K562 (cell line): ENCODE data around the gene ZNF222. TPM values are rescaled to one million over a fixed set of nuclear protein-coding genes. Genes with fewer than 3 reads are reported as not detected.

Experiments
- DLX4 ChIP-seq: fragments of 250-450 bp; sonication (Bioruptor Pico); IDR thresholded peaks from 2 replicates; pipeline ENCODE4 v1.6.1; 2021; ENCODE audit warnings: mild to moderate bottlenecking
- JUN ChIP-seq, 2 experiments: sonication (generic) in 1 of 2; formaldehyde crosslinking in 1 of 2; IDR thresholded peaks; 2 replicates each; pipeline versions ENCODE4 v1.6.1 to v1.8.0; 2012 to 2022; ENCODE audit warnings: borderline replicate concordance in 2 of 2, mild to moderate bottlenecking in 2 of 2, improper control_type of control experiment in 1 of 2, low read depth in 1 of 2, low read length in 1 of 2, missing genetic modification reagents in 1 of 2
- MEF2D ChIP-seq: conservative IDR thresholded peaks from 2 replicates; pipeline ENCODE4 v1.6.1; 2016; ENCODE audit warnings: low read depth, missing genetic modification characterization, missing compliant biosample characterization
- MYBL2 ChIP-seq, 2 experiments: fragments of 450-650 bp in 1 of 2; sonication (generic) in 1 of 2; formaldehyde crosslinking in 1 of 2; IDR thresholded peaks; 2 replicates each; pipeline versions ENCODE4 v1.6.1 to v1.8.1; 2017 to 2022; ENCODE audit warnings: borderline replicate concordance in 1 of 2, inconsistent platforms in 1 of 2, low read depth in 1 of 2, mild to moderate bottlenecking in 1 of 2, missing genetic modification reagents in 1 of 2, moderate library complexity in 1 of 2
- MYC ChIP-seq, 2 experiments: fragments of 250-450 bp in 1 of 2; sonication (Bioruptor Pico) in 1 of 2; IDR thresholded peaks; 2 replicates each; pipeline versions ENCODE4 v1.5.1 to v1.6.1; 2012 to 2021; ENCODE audit warnings: low read depth in 2 of 2, borderline replicate concordance in 1 of 2, improper control_type of control experiment in 1 of 2, low read length in 1 of 2, mild to moderate bottlenecking in 1 of 2, moderate library complexity in 1 of 2
- NEUROD1 ChIP-seq: fragments of 150-350 bp; IDR thresholded peaks from 2 replicates; pipeline ENCODE4 v1.6.1; 2014; ENCODE audit warnings: borderline replicate concordance, low read length, low read depth; ENCODE audit not compliant: partially characterized antibody
- PHF20 ChIP-seq: fragments of 450-650 bp; IDR thresholded peaks from 2 replicates; pipeline ENCODE4 v1.6.1; 2018; ENCODE audit not compliant: partially characterized antibody
- POLR2A ChIP-seq: fragments of 450-650 bp; conservative IDR thresholded peaks from 2 replicates; pipeline ENCODE4 v1.6.1; 2016
- PPARD ChIP-seq: fragments of 250-450 bp; sonication (Bioruptor Pico); IDR thresholded peaks from 2 replicates; pipeline ENCODE4 v1.8.0; 2022; ENCODE audit warnings: inconsistent platforms, mild to moderate bottlenecking, moderate library complexity
- RBBP5 ChIP-seq: fragments of 200-600 bp; sonication (generic); IDR thresholded peaks from 2 replicates; pipeline ENCODE4 v1.6.1; 2012; ENCODE audit warnings: borderline replicate concordance, mild to moderate bottlenecking, low read length, control low read depth, inconsistent platforms; ENCODE audit not compliant: insufficient read depth, poor library complexity, severe bottlenecking
- RBM17 ChIP-seq: fragments of 200-400 bp; formaldehyde crosslinking; IDR thresholded peaks from 2 replicates; pipeline ENCODE4 v1.6.1; 2017; ENCODE audit warnings: low read depth, mild to moderate bottlenecking, low read length, borderline replicate concordance
- SNIP1 ChIP-seq: fragments of 450-650 bp; IDR thresholded peaks from 2 replicates; pipeline ENCODE4 v1.7.1; 2017; ENCODE audit warnings: low read depth, mild to moderate bottlenecking
- TARDBP ChIP-seq: fragments of 450-650 bp; IDR thresholded peaks from 2 replicates; pipeline ENCODE4 v1.6.1; 2016
- ZNF175 ChIP-seq: fragments of 200-800 bp; sonication (Bioruptor generic); IDR thresholded peaks from 2 replicates; pipeline ENCODE4 v1.6.1; 2016; ENCODE audit warnings: low read depth, mild to moderate bottlenecking, missing genetic modification characterization, missing compliant biosample characterization
- ZNF707 ChIP-seq: fragments of 250-450 bp; sonication (Bioruptor Pico); conservative IDR thresholded peaks from 2 replicates; pipeline ENCODE4 v1.8.0; 2022; ENCODE audit warnings: inconsistent platforms, mild to moderate bottlenecking, moderate library complexity
- ZNF76 ChIP-seq: fragments of 250-450 bp; sonication (Bioruptor Pico); IDR thresholded peaks from 2 replicates; pipeline ENCODE4 v1.4.0; 2020; ENCODE audit warnings: mild to moderate bottlenecking, moderate library complexity, borderline replicate concordance
- polyA plus RNA-seq, 8 experiments: library from polyadenylated mRNA; depleted of rRNA in 4 of 8; stranded (reverse) in 5 of 8; unstranded in 3 of 8; fragments of >200 nt; fragmentation: Nextera tagmentation in 2 of 8; fragmentation: Illumina TruSeq in 1 of 8; extraction: Ambion mirVana in 2 of 8; extraction: Trizol in 1 of 8; gene quantifications; 2 replicates each; pipeline versions ENCODE4 v1.2.1 to v1.2.3, GENCODE V29; 2011 to 2014; ENCODE audit warnings: inconsistent platforms in 1 of 8, missing spikeins in 1 of 8
- total RNA-seq, 7 experiments: library from RNA; depleted of rRNA in 6 of 7; stranded (reverse); fragments of >200 nt in 6 of 7; fragmentation: Illumina TruSeq in 2 of 7; extraction: Trizol in 2 of 7; gene quantifications; 2 replicates each; pipeline versions ENCODE4 v1.2.1 to v1.2.3, GENCODE V29; 2011 to 2021; ENCODE audit warnings: low replicate concordance in 1 of 7
- TF ChIP-seq, protein P1 (sequence below), 3 experiments: fragments of 200-800 bp in 1 of 3; fragments of 250-450 bp in 1 of 3; fragments of 450-650 bp in 1 of 3; sonication (Bioruptor Pico) in 1 of 3; sonication (Bioruptor generic) in 1 of 3; formaldehyde crosslinking in 1 of 3; IDR thresholded peaks; 2 replicates each; pipeline versions ENCODE4 v1.6.1 to v1.8.0; 2016 to 2022; ENCODE audit warnings: mild to moderate bottlenecking in 2 of 3, missing genetic modification characterization in 2 of 3, missing compliant biosample characterization in 1 of 3, moderate library complexity in 1 of 3
- TF ChIP-seq, protein P2 (sequence below), 2 experiments: fragments of 450-650 bp in 1 of 2; IDR thresholded peaks; 2 replicates each; pipeline ENCODE4 v1.6.1; 2011 to 2017; ENCODE audit warnings: low read depth in 2 of 2, antibody characterized with exemption in 1 of 2, borderline replicate concordance in 1 of 2, low read length in 1 of 2, mild to moderate bottlenecking in 1 of 2, mixed read lengths in 1 of 2; ENCODE audit not compliant: control insufficient read depth in 1 of 2

The ZNF222 gene
- total and polyA plus RNA-seq, 9 of the 15 experiments (the other 6 are each of a cell fraction or from before 2014, with no cell fraction given) = 2.3 to 4.5 (median 3.0) TPM

- TF ChIP-seq MYBL2 (IDR thresholded peaks at IDR 0.05; ENCODE audit: low read depth) (no peak), MYBL2 (CRISPR knock-in tag; IDR thresholded peaks at IDR 0.05; ENCODE audit: borderline replicate concordance) (no peak), POLR2A (peak; percentile 72), NEUROD1 (no peak), ZNF175 (CRISPR knock-in tag) (no peak), SNIP1 (0 out of 2 replicates have a peak, but pooled peaks have one; percentile 14), MYC (IDR thresholded peaks at IDR 0.05; ENCODE audit: low read depth, low read length) (peak; percentile 26; the same call in 1 of the 2 replicates), MYC (CRISPR knock-in tag; IDR thresholded peaks at IDR 0.05; ENCODE audit: borderline replicate concordance, low read depth) (no peak), PPARD (CRISPR knock-in tag) (no peak), JUN (IDR thresholded peaks at IDR 0.05; ENCODE audit: borderline replicate concordance, low read depth, low read length) (0 out of 2 replicates have a peak, but pooled peaks have one; percentile 30), JUN (CRISPR knock-in tag; IDR thresholded peaks at IDR 0.05; ENCODE audit: borderline replicate concordance) (no peak), RBBP5 (peak; percentile 45), MEF2D (tag) (no peak), PHF20 (peak; percentile 47), RBM17 (no peak), TARDBP (no peak), ZNF76 (CRISPR knock-in tag) (no peak), DLX4 (no peak), ZNF707 (CRISPR knock-in tag) (no peak)
- TF ChIP-seq, protein P1, sequence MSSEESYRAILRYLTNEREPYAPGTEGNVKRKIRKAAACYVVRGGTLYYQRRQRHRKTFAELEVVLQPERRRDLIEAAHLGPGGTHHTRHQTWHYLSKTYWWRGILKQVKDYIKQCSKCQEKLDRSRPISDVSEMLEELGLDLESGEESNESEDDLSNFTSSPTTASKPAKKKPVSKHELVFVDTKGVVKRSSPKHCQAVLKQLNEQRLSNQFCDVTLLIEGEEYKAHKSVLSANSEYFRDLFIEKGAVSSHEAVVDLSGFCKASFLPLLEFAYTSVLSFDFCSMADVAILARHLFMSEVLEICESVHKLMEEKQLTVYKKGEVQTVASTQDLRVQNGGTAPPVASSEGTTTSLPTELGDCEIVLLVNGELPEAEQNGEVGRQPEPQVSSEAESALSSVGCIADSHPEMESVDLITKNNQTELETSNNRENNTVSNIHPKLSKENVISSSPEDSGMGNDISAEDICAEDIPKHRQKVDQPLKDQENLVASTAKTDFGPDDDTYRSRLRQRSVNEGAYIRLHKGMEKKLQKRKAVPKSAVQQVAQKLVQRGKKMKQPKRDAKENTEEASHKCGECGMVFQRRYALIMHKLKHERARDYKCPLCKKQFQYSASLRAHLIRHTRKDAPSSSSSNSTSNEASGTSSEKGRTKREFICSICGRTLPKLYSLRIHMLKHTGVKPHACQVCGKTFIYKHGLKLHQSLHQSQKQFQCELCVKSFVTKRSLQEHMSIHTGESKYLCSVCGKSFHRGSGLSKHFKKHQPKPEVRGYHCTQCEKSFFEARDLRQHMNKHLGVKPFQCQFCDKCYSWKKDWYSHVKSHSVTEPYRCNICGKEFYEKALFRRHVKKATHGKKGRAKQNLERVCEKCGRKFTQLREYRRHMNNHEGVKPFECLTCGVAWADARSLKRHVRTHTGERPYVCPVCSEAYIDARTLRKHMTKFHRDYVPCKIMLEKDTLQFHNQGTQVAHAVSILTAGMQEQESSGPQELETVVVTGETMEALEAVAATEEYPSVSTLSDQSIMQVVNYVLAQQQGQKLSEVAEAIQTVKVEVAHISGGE (CRISPR knock-in tag; IDR thresholded peaks at IDR 0.05) = peak in 1 of 3 experiments; percentile 83; a peak in 2 of 6 replicates
- TF ChIP-seq, protein P2, sequence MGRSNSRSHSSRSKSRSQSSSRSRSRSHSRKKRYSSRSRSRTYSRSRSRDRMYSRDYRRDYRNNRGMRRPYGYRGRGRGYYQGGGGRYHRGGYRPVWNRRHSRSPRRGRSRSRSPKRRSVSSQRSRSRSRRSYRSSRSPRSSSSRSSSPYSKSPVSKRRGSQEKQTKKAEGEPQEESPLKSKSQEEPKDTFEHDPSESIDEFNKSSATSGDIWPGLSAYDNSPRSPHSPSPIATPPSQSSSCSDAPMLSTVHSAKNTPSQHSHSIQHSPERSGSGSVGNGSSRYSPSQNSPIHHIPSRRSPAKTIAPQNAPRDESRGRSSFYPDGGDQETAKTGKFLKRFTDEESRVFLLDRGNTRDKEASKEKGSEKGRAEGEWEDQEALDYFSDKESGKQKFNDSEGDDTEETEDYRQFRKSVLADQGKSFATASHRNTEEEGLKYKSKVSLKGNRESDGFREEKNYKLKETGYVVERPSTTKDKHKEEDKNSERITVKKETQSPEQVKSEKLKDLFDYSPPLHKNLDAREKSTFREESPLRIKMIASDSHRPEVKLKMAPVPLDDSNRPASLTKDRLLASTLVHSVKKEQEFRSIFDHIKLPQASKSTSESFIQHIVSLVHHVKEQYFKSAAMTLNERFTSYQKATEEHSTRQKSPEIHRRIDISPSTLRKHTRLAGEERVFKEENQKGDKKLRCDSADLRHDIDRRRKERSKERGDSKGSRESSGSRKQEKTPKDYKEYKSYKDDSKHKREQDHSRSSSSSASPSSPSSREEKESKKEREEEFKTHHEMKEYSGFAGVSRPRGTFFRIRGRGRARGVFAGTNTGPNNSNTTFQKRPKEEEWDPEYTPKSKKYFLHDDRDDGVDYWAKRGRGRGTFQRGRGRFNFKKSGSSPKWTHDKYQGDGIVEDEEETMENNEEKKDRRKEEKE (IDR thresholded peaks at IDR 0.05; ENCODE audit: borderline replicate concordance in 1 of 2, control insufficient read depth in 1 of 2, low read depth in 2 of 2, low read length in 1 of 2) = no peak
Observed at GRCh38 chr19:44025217-44025936, at the start of gene ZNF222 (continued).
